HG03175 (cell line): ENCODE results near the gene MAP2K4.

ENCODE experiments used
- ATAC-seq: cut with Tn5 transposase; IDR thresholded peaks from one replicate; pipeline ENCODE4 v1.9.1; 2021; ENCODE audit warnings: mild to moderate bottlenecking, moderate library complexity; ENCODE audit not compliant: unreplicated experiment

Gene MAP2K4

GRCh38 chr17:12035673-12036072 lies 15.0 kb downstream of the MAP2K4 start:
- no peak for ATAC-seq

GRCh38 chr17:12037970-12038369 lies 17.3 kb downstream of the MAP2K4 start:
- no peak for ATAC-seq

- ATAC-seq = no peak
Measured at GRCh38 chr17:12040478-12040877, 19.8 kb downstream of the MAP2K4 start.

- no peak for ATAC-seq
Measured at GRCh38 chr17:12041312-12041711, 20.6 kb downstream of the MAP2K4 start.

- ATAC-seq = no peak
Measured at GRCh38 chr17:12043702-12044101, 23.0 kb downstream of the MAP2K4 start.

GRCh38 chr17:12046786-12047185 lies 26.1 kb downstream of the MAP2K4 start:
- ATAC-seq = no peak

- ATAC-seq = no peak
Measured at GRCh38 chr17:12047681-12048376, 27.2 kb downstream of the MAP2K4 start.

GRCh38 chr17:12048843-12049473 lies 28.3 kb downstream of the MAP2K4 start:
- no peak for ATAC-seq

- no peak for ATAC-seq
Measured at GRCh38 chr17:12050646-12051225, 30.1 kb downstream of the MAP2K4 start.

GRCh38 chr17:12053552-12053951 lies 32.9 kb downstream of the MAP2K4 start:
- no peak for ATAC-seq

- ATAC-seq = no peak
Measured at GRCh38 chr17:12055889-12056288, 35.2 kb downstream of the MAP2K4 start.

GRCh38 chr17:12057520-12057919 lies 36.8 kb downstream of the MAP2K4 start:
- no peak for ATAC-seq

GRCh38 chr17:12058535-12058934 lies 37.9 kb downstream of the MAP2K4 start:
- no peak for ATAC-seq

- ATAC-seq = no peak
Measured at GRCh38 chr17:12062249-12062648, 41.6 kb downstream of the MAP2K4 start.

GRCh38 chr17:12064395-12064794 lies 43.7 kb downstream of the MAP2K4 start:
- ATAC-seq = no peak

GRCh38 chr17:12067485-12067884 lies 46.8 kb downstream of the MAP2K4 start:
- no peak for ATAC-seq

- no peak for ATAC-seq
Measured at GRCh38 chr17:12068946-12069345, 48.3 kb downstream of the MAP2K4 start.

- ATAC-seq = no peak
Measured at GRCh38 chr17:12070561-12070960, 49.9 kb downstream of the MAP2K4 start.

GRCh38 chr17:12074346-12074745 lies 53.7 kb downstream of the MAP2K4 start:
- no peak for ATAC-seq

- ATAC-seq = no peak
Measured at GRCh38 chr17:12077773-12078172, 57.1 kb downstream of the MAP2K4 start.

- ATAC-seq = no peak
Measured at GRCh38 chr17:12078791-12079190, 58.1 kb downstream of the MAP2K4 start.

GRCh38 chr17:12081720-12082119 lies 61.0 kb downstream of the MAP2K4 start:
- ATAC-seq = no peak
